GM12872 (cell line): ENCODE measurements around the gene GRIK4.

Experiments used
- CTCF ChIP-seq: IDR thresholded peaks from 3 replicates; pipeline ENCODE4 v1.5.1; 2011; ENCODE audit warnings: low read depth, mild to moderate bottlenecking, low read length, moderate library complexity; ENCODE audit not compliant: insufficient read depth

Gene GRIK4

GRCh38 chr11:120713296-120713695 lies 201.7 kb downstream of the GRIK4 start:
- TF ChIP-seq CTCF, result no peak

GRCh38 chr11:120714438-120714837 lies 202.9 kb downstream of the GRIK4 start:
- no peak for TF ChIP-seq CTCF

DNA sequence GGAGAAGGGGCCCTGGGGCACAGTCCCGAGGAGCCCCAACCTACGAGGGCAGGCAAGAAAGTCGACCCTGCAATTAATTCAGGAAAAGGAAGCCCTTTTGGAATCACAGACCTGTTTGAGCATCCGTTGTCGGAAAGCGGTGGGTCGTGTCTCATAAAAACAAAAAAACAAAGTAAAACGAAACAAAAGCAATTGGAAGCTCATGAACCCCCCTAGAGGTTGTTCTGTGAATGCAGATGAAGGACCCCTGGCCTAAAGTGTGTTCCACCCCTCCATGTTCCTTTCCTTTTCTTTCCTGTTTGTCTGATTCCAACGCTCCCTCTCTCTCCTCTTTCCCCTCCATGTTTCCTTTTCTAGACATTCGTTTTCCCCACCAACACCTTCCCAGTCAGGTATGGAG lies 203.7 kb downstream of the GRIK4 start:
- TF ChIP-seq CTCF, result peak; percentile 91

- TF ChIP-seq CTCF, result no peak
These were observed 205.5 kb downstream of the GRIK4 start for GRCh38 chr11:120717042-120717441.

GRCh38 chr11:120717623-120718022 lies 206.1 kb downstream of the GRIK4 start:
- no peak for TF ChIP-seq CTCF

DNA sequence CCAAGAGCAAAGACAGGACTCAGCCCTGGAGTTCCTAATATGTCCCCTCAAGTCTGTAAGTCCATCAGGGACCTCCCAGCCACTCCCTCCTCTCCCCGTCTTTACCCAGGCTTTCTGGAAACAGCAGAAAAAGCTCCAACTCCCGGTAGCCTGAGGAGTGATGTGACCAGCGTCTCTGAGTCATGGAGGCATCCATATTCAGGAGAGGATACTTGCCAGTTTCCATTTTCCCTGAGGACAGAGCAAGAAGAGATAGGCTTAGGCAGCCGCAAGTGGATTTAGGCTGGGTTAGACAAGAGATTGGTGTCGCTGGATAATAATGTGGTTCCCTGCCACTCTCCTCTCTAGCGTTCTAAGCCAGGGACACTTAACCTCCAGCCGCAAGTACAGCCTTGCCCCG lies 206.6 kb downstream of the GRIK4 start:
- TF ChIP-seq CTCF, result no peak

- no peak for TF ChIP-seq CTCF
These were observed 207.8 kb downstream of the GRIK4 start for GRCh38 chr11:120719348-120719747.

- no peak for TF ChIP-seq CTCF
These were observed 209.2 kb downstream of the GRIK4 start for GRCh38 chr11:120720760-120721159.
